Measurements from ENCODE around the gene TSHZ1. TPM values are rescaled to one million over a fixed set of nuclear protein-coding genes. Genes with fewer than 3 reads are reported as not detected.
"Not testable (repeated sequence)": the region's sequence is repeated elsewhere in the genome, so short reads cannot be mapped to it uniquely, and the experiment has no call there.

The TSHZ1 gene
- total RNA-seq, 3 donors from 2014 or later = 22.7 to 66.6 (median 36.9) TPM

DNA sequence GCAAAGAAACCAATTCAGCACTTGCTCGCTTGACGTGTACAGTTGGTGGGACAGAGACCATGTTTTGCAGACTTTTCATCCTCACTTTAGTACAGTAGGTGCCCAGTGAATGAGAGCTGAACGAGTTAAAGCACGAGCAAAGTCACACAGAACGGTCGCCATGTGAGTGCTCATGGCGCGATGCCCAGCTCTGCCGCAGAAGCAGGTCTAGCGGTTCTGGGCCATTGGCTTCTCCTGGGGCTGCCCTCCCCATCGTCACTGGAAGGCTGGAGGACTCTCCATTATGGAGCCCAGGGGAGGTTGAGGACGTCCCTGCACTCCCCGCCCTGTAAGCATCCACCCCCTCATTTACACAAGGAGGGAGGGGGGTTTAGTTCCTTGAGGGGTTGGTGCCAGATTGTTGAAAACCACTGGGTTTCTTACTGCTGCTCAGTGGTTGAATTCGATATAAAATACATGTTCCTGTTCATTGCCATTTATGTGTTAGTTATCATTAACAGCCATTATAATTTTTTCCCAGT lies 26.6 kb upstream of the TSHZ1 start:
- ATAC-seq (no peak), DNase-seq (no peak)
- no peak overlapping the region for H3K4me3 ChIP-seq
- intact Hi-C loops (cut with DNase I, micrococcal nuclease) = no loop called here
- H3K9me3 ChIP-seq = no peaks in the 10 kb centered on the region
- H3K36me3 ChIP-seq (ENCODE audit: low read depth) = no peaks in the 10 kb centered on the region
- TF ChIP-seq, protein P1, sequence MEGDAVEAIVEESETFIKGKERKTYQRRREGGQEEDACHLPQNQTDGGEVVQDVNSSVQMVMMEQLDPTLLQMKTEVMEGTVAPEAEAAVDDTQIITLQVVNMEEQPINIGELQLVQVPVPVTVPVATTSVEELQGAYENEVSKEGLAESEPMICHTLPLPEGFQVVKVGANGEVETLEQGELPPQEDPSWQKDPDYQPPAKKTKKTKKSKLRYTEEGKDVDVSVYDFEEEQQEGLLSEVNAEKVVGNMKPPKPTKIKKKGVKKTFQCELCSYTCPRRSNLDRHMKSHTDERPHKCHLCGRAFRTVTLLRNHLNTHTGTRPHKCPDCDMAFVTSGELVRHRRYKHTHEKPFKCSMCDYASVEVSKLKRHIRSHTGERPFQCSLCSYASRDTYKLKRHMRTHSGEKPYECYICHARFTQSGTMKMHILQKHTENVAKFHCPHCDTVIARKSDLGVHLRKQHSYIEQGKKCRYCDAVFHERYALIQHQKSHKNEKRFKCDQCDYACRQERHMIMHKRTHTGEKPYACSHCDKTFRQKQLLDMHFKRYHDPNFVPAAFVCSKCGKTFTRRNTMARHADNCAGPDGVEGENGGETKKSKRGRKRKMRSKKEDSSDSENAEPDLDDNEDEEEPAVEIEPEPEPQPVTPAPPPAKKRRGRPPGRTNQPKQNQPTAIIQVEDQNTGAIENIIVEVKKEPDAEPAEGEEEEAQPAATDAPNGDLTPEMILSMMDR (IDR thresholded peaks at IDR 0.05) = no peak
- no peaks in the 10 kb centered on the region for H3K4me1 ChIP-seq (ENCODE audit: low read depth)

DNA sequence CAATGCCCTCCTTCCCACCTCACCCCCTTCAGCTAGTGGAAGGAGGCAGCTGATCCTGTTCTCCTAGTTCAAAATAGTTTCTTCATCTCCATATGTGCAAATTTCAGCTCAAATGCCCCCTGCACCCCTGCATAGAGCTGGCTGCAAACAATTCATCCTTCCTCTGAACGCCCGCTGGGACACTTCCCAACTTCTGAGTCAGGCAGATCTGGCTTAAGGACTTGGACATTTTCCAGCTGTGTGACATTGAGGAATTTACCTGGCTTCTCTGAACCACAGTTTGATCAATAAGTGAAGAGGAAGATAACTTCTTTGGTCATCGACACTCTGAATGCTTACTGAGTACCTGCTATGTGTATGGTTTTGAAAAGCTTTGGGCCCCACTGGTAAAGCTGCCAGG lies 25.1 kb upstream of the TSHZ1 start:
- ATAC-seq = no peak
- Histone ChIP-seq H3K9me3 (no peaks in the 10 kb centered on the region), H3K4me3 (no peak overlapping the region), H3K36me3 (ENCODE audit: low read depth) (no peaks in the 10 kb centered on the region), H3K4me1 (ENCODE audit: low read depth) (no peaks in the 10 kb centered on the region)
- no peak for DNase-seq
- TF ChIP-seq, protein P1 (IDR thresholded peaks at IDR 0.05) = no peak
- intact Hi-C loops (cut with DNase I, micrococcal nuclease) = no loop called here

DNA sequence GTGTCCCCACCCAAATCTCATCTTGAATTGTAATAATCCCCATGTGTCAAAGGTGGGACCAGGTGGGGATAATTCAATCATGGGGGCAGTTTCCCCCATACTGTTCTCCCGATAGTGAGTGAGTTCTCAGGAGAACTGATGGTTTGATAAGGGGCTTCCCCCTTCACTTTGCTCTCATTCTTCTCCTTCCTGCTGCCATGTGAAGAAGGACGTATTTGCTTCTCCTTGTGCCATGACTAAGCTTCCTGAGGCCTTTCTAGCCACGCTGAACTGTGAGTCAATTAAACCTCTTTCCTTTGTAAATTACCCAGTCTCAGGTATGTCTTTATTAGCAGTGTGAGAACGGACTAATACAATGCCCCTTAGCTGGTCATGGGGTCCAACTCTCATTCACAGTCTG lies 22.9 kb upstream of the TSHZ1 start:
- DNase-seq; H3K36me3 ChIP-seq (ENCODE audit: low read depth); intact Hi-C loops (cut with DNase I, micrococcal nuclease); H3K4me1 ChIP-seq (ENCODE audit: low read depth); ATAC-seq; H3K4me3 ChIP-seq; H3K9me3 ChIP-seq: not testable (repeated sequence)

DNA sequence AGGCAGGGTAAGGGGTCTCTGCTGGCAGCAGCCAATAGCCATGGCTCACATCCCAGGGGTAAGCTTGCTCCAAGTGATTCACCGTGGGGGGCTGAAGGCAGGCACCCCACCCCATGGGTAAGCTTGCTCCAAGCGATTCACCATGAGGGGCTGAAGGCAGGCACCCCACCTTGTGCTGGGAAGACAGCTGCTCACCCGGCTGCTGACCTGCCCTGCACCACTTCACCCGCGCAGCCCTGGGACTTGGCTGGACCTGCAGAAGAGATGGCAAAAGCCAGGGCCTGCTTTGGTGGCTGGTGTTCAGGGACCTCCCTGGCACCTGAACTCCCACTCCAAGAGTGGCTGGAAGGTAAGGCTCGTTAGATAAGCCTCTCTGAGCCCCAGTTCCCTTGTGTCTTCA lies 20.9 kb upstream of the TSHZ1 start:
- ATAC-seq (no peak), DNase-seq (no peak)
- TF ChIP-seq, protein P1 (IDR thresholded peaks at IDR 0.05) = no peak
- H3K36me3 ChIP-seq (ENCODE audit: low read depth) = no peaks in the 10 kb centered on the region
- intact Hi-C loops (cut with DNase I, micrococcal nuclease) = no loop called here
- no peaks in the 10 kb centered on the region for H3K4me1 ChIP-seq (ENCODE audit: low read depth)
- H3K9me3 ChIP-seq = no peaks in the 10 kb centered on the region
- H3K4me3 ChIP-seq = no peak overlapping the region

DNA sequence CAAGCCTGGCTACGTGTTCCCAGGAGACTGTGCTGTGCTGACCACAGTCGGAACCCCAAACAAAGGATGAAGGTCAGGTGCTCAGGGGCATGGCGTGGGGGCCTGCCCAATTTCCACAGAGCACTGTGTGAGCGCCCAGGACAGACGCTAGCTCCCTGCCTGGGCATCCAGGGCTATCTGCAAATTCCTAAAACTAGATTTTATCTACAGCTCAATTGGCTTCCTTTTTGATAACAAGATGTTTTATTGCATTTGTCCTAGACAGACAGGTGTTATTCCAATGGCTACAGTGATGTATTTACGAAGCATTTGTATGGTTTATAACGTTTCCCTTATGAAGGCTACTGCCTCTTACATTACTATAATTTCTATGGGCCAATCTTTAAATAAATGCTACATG lies 17.7 kb upstream of the TSHZ1 start:
- Histone ChIP-seq H3K9me3 (no peaks in the 10 kb centered on the region), H3K4me3 (no peak overlapping the region), H3K4me1 (ENCODE audit: low read depth) (no peaks in the 10 kb centered on the region), H3K36me3 (ENCODE audit: low read depth) (no peaks in the 10 kb centered on the region)
- TF ChIP-seq, protein P1 (IDR thresholded peaks at IDR 0.05) = no peak
- ATAC-seq (no peak), DNase-seq (no peak)
- intact Hi-C loops (cut with DNase I, micrococcal nuclease) = no loop called here

DNA sequence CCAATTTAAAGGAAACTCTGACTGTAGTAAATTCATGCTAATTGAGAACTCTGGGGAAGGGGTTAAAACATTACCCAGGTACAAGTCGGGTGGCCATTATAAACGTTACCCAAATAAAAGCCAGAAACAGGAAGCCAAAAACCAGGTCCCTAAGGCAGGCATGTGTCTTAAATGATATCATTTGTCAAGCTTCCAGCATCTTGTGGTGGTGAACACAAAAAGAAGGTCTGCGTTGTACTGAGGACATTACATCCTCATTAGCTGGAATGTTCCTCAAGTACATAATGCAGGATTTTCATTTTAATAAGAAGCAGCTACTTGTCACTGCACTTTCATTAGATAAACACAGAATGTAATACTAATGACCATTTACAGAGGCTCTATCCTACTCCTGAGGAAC lies 12.6 kb upstream of the TSHZ1 start:
- Histone ChIP-seq H3K36me3 (ENCODE audit: low read depth) (no peaks in the 10 kb centered on the region), H3K9me3 (no peaks in the 10 kb centered on the region), H3K4me3 (no peak overlapping the region), H3K4me1 (ENCODE audit: low read depth) (no peaks in the 10 kb centered on the region)
- ATAC-seq (no peak), DNase-seq (no peak)
- TF ChIP-seq, protein P1 (IDR thresholded peaks at IDR 0.05) = no peak
- intact Hi-C loops (cut with DNase I, micrococcal nuclease) = no loop called here

All from mucosa of descending colon (tissue), 3 donors.